Measurements from ENCODE around the gene CA14.

GRCh38 chr1:150236614-150237100 is 20.9 kb upstream of the CA14 start:
- TF ChIP-seq ZNF8 (CRISPR knock-in tag; IDR thresholded peaks at IDR 0.05) (no peak), CREB5 (CRISPR knock-in tag; IDR thresholded peaks at IDR 0.05; ENCODE audit: low read depth) (no peak), ZFP30 (CRISPR knock-in tag; IDR thresholded peaks at IDR 0.05) (no peak), PATZ1 (CRISPR knock-in tag; IDR thresholded peaks at IDR 0.05; ENCODE audit: borderline replicate concordance) (no peak), TCF4 (CRISPR knock-in tag; IDR thresholded peaks at IDR 0.05; ENCODE audit: borderline replicate concordance) (no peak), PPARA (CRISPR knock-in tag; IDR thresholded peaks at IDR 0.05; ENCODE audit: borderline replicate concordance) (no peak), ARNTL (CRISPR knock-in tag; IDR thresholded peaks at IDR 0.05; ENCODE audit: borderline replicate concordance, low read depth) (no peak), SNAI2 (CRISPR knock-in tag; IDR thresholded peaks at IDR 0.05) (no peak), ISL1 (CRISPR knock-in tag; IDR thresholded peaks at IDR 0.05) (no peak), ZC3H10 (CRISPR knock-in tag; IDR thresholded peaks at IDR 0.05) (no peak), ESRRG (CRISPR knock-in tag; IDR thresholded peaks at IDR 0.05) (no peak)

Measured in SK-N-SH treated with all-trans-retinoic acid at 6 μM for 48 hours (cell line).